Neural progenitor cell (in vitro differentiated cells): ENCODE measurements around the gene FUBP1. TPM values are rescaled to one million over a fixed set of nuclear protein-coding genes. Genes with fewer than 3 reads are reported as not detected.
A peak's percentile ranks its signal among the peaks of the same experiment; 100 is the strongest.
"Not testable (repeated sequence)": the region's sequence is repeated elsewhere in the genome, so short reads cannot be mapped to it uniquely, and the experiment has no call there.

Experiments
- DNase-seq: peaks from one replicate; pipeline ENCODE4 v3.0.0-alpha.2; 2016; ENCODE audit warnings: low spot score
- H2AFZ ChIP-seq: fragments of 200-600 bp; sonication (generic); replicated peaks from 2 replicates; pipeline ENCODE4 v1.6.1; 2016; ENCODE audit warnings: antibody characterized with exemption
- H3F3A ChIP-seq: fragments of 200-600 bp; sonication (generic); 2 replicates; pipeline ENCODE4 v1.6.1; 2016; ENCODE audit warnings: antibody characterized with exemption, low read depth
- H3K27ac ChIP-seq: fragments of 200-600 bp; sonication (generic); 2 replicates; pipeline ENCODE4 v1.5.1; 2016; ENCODE audit warnings: mild to moderate bottlenecking
- H3K27me3 ChIP-seq: fragments of 200-600 bp; sonication (generic); 2 replicates; pipeline ENCODE4 v1.6.1; 2016; ENCODE audit warnings: mild to moderate bottlenecking, moderate library complexity
- H3K36me3 ChIP-seq: fragments of 200-600 bp; sonication (generic); 2 replicates; pipeline ENCODE4 v1.5.1; 2016
- H3K4me1 ChIP-seq: fragments of 200-600 bp; sonication (generic); 2 replicates; pipeline ENCODE4 v1.6.1; 2016; ENCODE audit warnings: mixed run types
- H3K4me2 ChIP-seq: fragments of 200-600 bp; sonication (generic); 2 replicates; pipeline ENCODE4 v1.6.1; 2016
- H3K4me3 ChIP-seq: fragments of 200-600 bp; sonication (generic); 2 replicates; pipeline ENCODE4 v1.5.1; 2016
- H3K79me2 ChIP-seq: fragments of 200-600 bp; sonication (generic); 2 replicates; pipeline ENCODE4 v1.6.1; 2016; ENCODE audit warnings: low read depth
- H3K9ac ChIP-seq: fragments of 200-600 bp; sonication (generic); 2 replicates; pipeline ENCODE4 v1.6.1; 2016
- H3K9me3 ChIP-seq: fragments of 200-600 bp; sonication (generic); 2 replicates; pipeline ENCODE4 v1.5.1; 2016; ENCODE audit warnings: low read depth
- H4K20me1 ChIP-seq: fragments of 200-600 bp; sonication (generic); 2 replicates; pipeline ENCODE4 v1.6.1; 2016; ENCODE audit warnings: low read depth
- H3K27ac Mint-ChIP-seq: 3 replicates; pipeline ENCODE4 v1.8.0; 2021; ENCODE audit warnings: mixed read lengths
- H3K27me3 Mint-ChIP-seq: 2 replicates; pipeline ENCODE4 v1.8.0; 2022; ENCODE audit warnings: low read depth, mild to moderate bottlenecking, inconsistent platforms, moderate library complexity, mixed read lengths; ENCODE audit not compliant: insufficient read depth
- H3K36me3 Mint-ChIP-seq: 3 replicates; pipeline ENCODE4 v1.8.0; 2021; ENCODE audit warnings: mixed read lengths
- H3K4me1 Mint-ChIP-seq: 3 replicates; pipeline ENCODE4 v1.8.0; 2021; ENCODE audit warnings: mixed read lengths
- H3K4me3 Mint-ChIP-seq: 3 replicates; pipeline ENCODE4 v1.8.0; 2021; ENCODE audit warnings: mild to moderate bottlenecking, moderate library complexity, mixed read lengths
- H3K9me3 Mint-ChIP-seq: 3 replicates; pipeline ENCODE4 v1.8.0; 2020; ENCODE audit warnings: mixed read lengths
- CTCF ChIP-seq: fragments of 200-600 bp; sonication (generic); IDR thresholded peaks from 2 replicates; pipeline ENCODE4 v1.5.1; 2017; ENCODE audit warnings: antibody characterized with exemption, mild to moderate bottlenecking
- EZH2 ChIP-seq: fragments of 200-600 bp; sonication (generic); IDR thresholded peaks from 2 replicates; pipeline ENCODE4 v1.6.1; 2017; ENCODE audit warnings: antibody characterized with exemption, mild to moderate bottlenecking, moderate library complexity
- EZH2phosphoT487 ChIP-seq: fragments of 200-600 bp; sonication (generic); IDR thresholded peaks from 2 replicates; pipeline ENCODE4 v1.6.1; 2017; ENCODE audit warnings: antibody characterized with exemption
- total RNA-seq: library from RNA; depleted of rRNA; stranded (reverse); fragments of >200 nt; gene quantifications from 2 replicates; pipeline ENCODE4 v1.2.3, GENCODE V29; 2015; ENCODE audit warnings: low replicate concordance

FUBP1 gene
- total RNA-seq, 1 donor from 2014 or later, result 491 TPM

GRCh38 chr1:78003070-78003746 is 24.3 kb upstream of the FUBP1 start:
- Mint-ChIP-seq H3K36me3 (no peaks in the 10 kb centered on the region), H3K27me3 (peaks cover 3% of the 10 kb centered on the region), H3K9me3 (no peaks in the 10 kb centered on the region), H3K4me1 (peaks cover 27% of the 10 kb centered on the region), H3K27ac (no peak overlapping the region), H3K4me3 (peak overlapping the region; percentile 66)
- Histone ChIP-seq H3K79me2 (peaks cover 33% of the 10 kb centered on the region), H4K20me1 (no peaks in the 10 kb centered on the region), H3K4me3 (no peak overlapping the region), H2AFZ (no peak overlapping the region), H3K9me3 (no peaks in the 10 kb centered on the region), H3F3A (peaks cover 34% of the 10 kb centered on the region), H3K27me3 (no peaks in the 10 kb centered on the region), H3K9ac (no peak overlapping the region), H3K36me3 (no peaks in the 10 kb centered on the region), H3K4me2 (peak overlapping the region; percentile 79), H3K4me1 (peaks cover 21% of the 10 kb centered on the region), H3K27ac (peak overlapping the region; percentile 24)
- TF ChIP-seq EZH2phosphoT487 (no peak), CTCF (no peak), EZH2 (no peak)
- no peak for DNase-seq

- not testable (repeated sequence) for H4K20me1 ChIP-seq, H3K36me3 Mint-ChIP-seq, H3K27me3 ChIP-seq, H3K9me3 ChIP-seq, H3K27ac ChIP-seq, H3K27me3 Mint-ChIP-seq, DNase-seq, H3K9me3 Mint-ChIP-seq, H3K27ac Mint-ChIP-seq, H3K36me3 ChIP-seq, H2AFZ ChIP-seq, H3K4me3 ChIP-seq, H3K4me3 Mint-ChIP-seq, H3K9ac ChIP-seq, H3K4me2 ChIP-seq
- peaks cover 34% of the 10 kb centered on the region for H3F3A ChIP-seq
- H3K4me1 ChIP-seq, result peaks cover 12% of the 10 kb centered on the region
- peaks cover 24% of the 10 kb centered on the region for H3K79me2 ChIP-seq
- peaks cover 19% of the 10 kb centered on the region for H3K4me1 Mint-ChIP-seq
These were observed 21.7 kb upstream of the FUBP1 start for GRCh38 chr1:78000536-78000935.

- no peaks in the 10 kb centered on the region for H3K36me3 ChIP-seq
- H3K4me1 ChIP-seq, result no peaks in the 10 kb centered on the region
- H3K4me2 ChIP-seq, result no peak overlapping the region
- no peak overlapping the region for H3K27ac ChIP-seq
- no peak for DNase-seq
- Mint-ChIP-seq H3K4me1 (no peaks in the 10 kb centered on the region), H3K27me3 (no peaks in the 10 kb centered on the region), H3K9me3 (no peaks in the 10 kb centered on the region), H3K4me3 (no peak overlapping the region), H3K27ac (no peak overlapping the region), H3K36me3 (peaks cover 11% of the 10 kb centered on the region)
- H3K4me3 ChIP-seq, result no peak overlapping the region
- no peaks in the 10 kb centered on the region for H3K9me3 ChIP-seq
- no peak overlapping the region for H3K9ac ChIP-seq
- peaks cover 11% of the 10 kb centered on the region for H4K20me1 ChIP-seq
- H3K27me3 ChIP-seq, result no peaks in the 10 kb centered on the region
- peaks cover 6% of the 10 kb centered on the region for H3F3A ChIP-seq
- peaks cover 52% of the 10 kb centered on the region for H3K79me2 ChIP-seq
- no peak overlapping the region for H2AFZ ChIP-seq
- TF ChIP-seq CTCF (no peak), EZH2 (no peak), EZH2phosphoT487 (no peak)
These were observed 17.9 kb upstream of the FUBP1 start for GRCh38 chr1:77996734-77997133.

- H3K27me3 ChIP-seq, result no peaks in the 10 kb centered on the region
These were observed 15.3 kb upstream of the FUBP1 start for GRCh38 chr1:77994117-77994705.

More at GRCh38 chr1:77994117-77994705, 15.3 kb upstream of the FUBP1 start:
- Mint-ChIP-seq H3K4me3 (no peak overlapping the region), H3K4me1 (no peaks in the 10 kb centered on the region), H3K27ac (no peak overlapping the region), H3K27me3 (no peaks in the 10 kb centered on the region), H3K9me3 (no peaks in the 10 kb centered on the region), H3K36me3 (peaks cover 16% of the 10 kb centered on the region)
- no peak overlapping the region for H3K9ac ChIP-seq
- H3K79me2 ChIP-seq, result peaks cover 78% of the 10 kb centered on the region
- H4K20me1 ChIP-seq, result peaks cover 16% of the 10 kb centered on the region
- no peak overlapping the region for H3K4me2 ChIP-seq
- H3K27ac ChIP-seq, result no peak overlapping the region
- H3F3A ChIP-seq, result no peaks in the 10 kb centered on the region
- no peaks in the 10 kb centered on the region for H3K36me3 ChIP-seq
- DNase-seq, result no peak
- no peak overlapping the region for H3K4me3 ChIP-seq
- TF ChIP-seq CTCF (no peak), EZH2 (no peak), EZH2phosphoT487 (no peak)
- no peak overlapping the region for H2AFZ ChIP-seq
- H3K4me1 ChIP-seq, result no peaks in the 10 kb centered on the region
- no peaks in the 10 kb centered on the region for H3K9me3 ChIP-seq
